Kidney (tissue), 14 donors: ENCODE measurements around the gene RNF135. TPM values are rescaled to one million over a fixed set of nuclear protein-coding genes. Genes with fewer than 3 reads are reported as not detected.
"Not testable (repeated sequence)": the region's sequence is repeated elsewhere in the genome, so short reads cannot be mapped to it uniquely, and the experiment has no call there.

Experiments used
- DNase-seq, 5 donors: peaks; one replicate each; pipeline ENCODE4 v3.0.0-alpha.2; 2013 to 2020
- FAIRE-seq: peaks from 2 replicates; lab custom pipeline; 2012; peaks lifted over from hg19 to GRCh38; lab: Jason Lieb, UNC
- H3K27ac ChIP-seq, 2 donors: one replicate each; pipeline ENCODE4 v1.7.0; 2013; ENCODE audit warnings: low read depth in 2 of 2, low read length in 2 of 2, inconsistent platforms in 1 of 2
- H3K27me3 ChIP-seq: one replicate; pipeline ENCODE4 v1.7.1; 2013; ENCODE audit warnings: low read length, inconsistent platforms; ENCODE audit not compliant: control insufficient read depth, insufficient read depth
- H3K36me3 ChIP-seq, 3 donors: one replicate each; pipeline versions ENCODE4 v1.7.0 to v1.7.1; 2013; ENCODE audit warnings: low read length in 3 of 3, control low read depth in 1 of 3, inconsistent platforms in 1 of 3; ENCODE audit not compliant: insufficient read depth in 3 of 3, control insufficient read depth in 2 of 3
- H3K4me1 ChIP-seq, 3 donors: one replicate each; pipeline versions ENCODE4 v1.7.0 to v1.7.1; 2013; ENCODE audit warnings: low read length in 3 of 3, inconsistent platforms in 1 of 3, low read depth in 1 of 3; ENCODE audit not compliant: control insufficient read depth in 2 of 3, insufficient read depth in 2 of 3
- H3K4me3 ChIP-seq, 3 donors: one replicate each; pipeline versions ENCODE4 v1.7.0 to v1.8.1; 2013; ENCODE audit warnings: low read length in 3 of 3, control low read depth in 1 of 3, inconsistent platforms in 1 of 3
- H3K9ac ChIP-seq, 3 donors: one replicate each; pipeline versions ENCODE4 v1.7.0 to v1.7.1; 2013; ENCODE audit warnings: low read length in 3 of 3, control low read depth in 1 of 3, inconsistent platforms in 1 of 3
- H3K9me3 ChIP-seq, 3 donors: one replicate each; pipeline versions ENCODE4 v1.7.0 to v1.7.1; 2013; ENCODE audit warnings: low read length in 3 of 3, control low read depth in 1 of 3, inconsistent platforms in 1 of 3; ENCODE audit not compliant: control insufficient read depth in 2 of 3, insufficient read depth in 1 of 3
- CTCF ChIP-seq: IDR thresholded peaks from 3 replicates; pipeline ENCODE4 v1.5.1; 2012; ENCODE audit warnings: mild to moderate bottlenecking, moderate library complexity, borderline replicate concordance; ENCODE audit not compliant: insufficient read depth; ENCODE audit errors: extremely low read depth
- intact Hi-C: fragments of 100-400 bp; cut with DNase I; formaldehyde crosslinking; loops from one replicate; pipeline ENCODE4 v1.11.1; 2022
- polyA plus RNA-seq: library from polyadenylated mRNA; stranded (reverse); fragments of 350-450 nt; fragmentation: Illumina TruSeq; extraction: RNeasy Lipid Tissue Mini Kit (QIAGEN cat#74804); gene quantifications from one replicate; pipeline ENCODE4 v1.2.3, GENCODE V29; 2014; ENCODE audit warnings: low read depth, low replicate concordance; ENCODE audit not compliant: insufficient read depth
- total RNA-seq: library from RNA; stranded (reverse); fragmentation: NEBNext Ultra II Directional; extraction: Animal tissue kit (Norgen Biotek cat#: 25700); gene quantifications from one replicate; pipeline ENCODE4 v1.2.1, GENCODE V29; 2021
- donor health status: control.
- donor health status: control.
- donor health status: control.
- donor health status: control.
- donor health status: control.
- donor health status: DM: yes; HTN: yes; CAD: no.
- donor health status: Normal renal cell carcinoma (clear cell type).

The RNF135 gene
- total and polyA plus RNA-seq, 2 donors from 2014 or later = 27.8 to 29.8 TPM

- no peak for DNase-seq
- no peak overlapping the region for H3K27ac ChIP-seq
Observed at GRCh38 chr17:30961209-30962188, 9.3 kb upstream of the RNF135 start.

GRCh38 chr17:30964312-30964711 is 6.5 kb upstream of the RNF135 start:
- H3K4me3 ChIP-seq, DNase-seq, intact Hi-C loops: not testable (repeated sequence)

More at GRCh38 chr17:30961209-30962188, 9.3 kb upstream of the RNF135 start:
- no peak for TF ChIP-seq CTCF
- H3K9me3 ChIP-seq = no peaks in the 10 kb centered on the region
- peaks cover 0 to 2% (median 0%) of the 10 kb centered on the region in 3 donors for H3K4me1 ChIP-seq
- no peak for FAIRE-seq
- H3K36me3 ChIP-seq = no peaks in the 10 kb centered on the region
- H3K9ac ChIP-seq = no peak overlapping the region
- intact Hi-C loops = no loop called here
- no peak overlapping the region for H3K4me3 ChIP-seq
- no peaks in the 10 kb centered on the region for H3K27me3 ChIP-seq

GRCh38 chr17:30964876-30965275 is 6.0 kb upstream of the RNF135 start:
- no peak for FAIRE-seq
- H3K4me3 ChIP-seq = no peak overlapping the region
- intact Hi-C loops = no loop called here

More at GRCh38 chr17:30964312-30964711, 6.5 kb upstream of the RNF135 start:
- not testable (repeated sequence) for H3K27me3 ChIP-seq, H3K9ac ChIP-seq, H3K36me3 ChIP-seq, H3K27ac ChIP-seq, H3K9me3 ChIP-seq, H3K4me1 ChIP-seq, FAIRE-seq

More at GRCh38 chr17:30964876-30965275, 6.0 kb upstream of the RNF135 start:
- H3K27ac ChIP-seq = no peak overlapping the region
- no peak for TF ChIP-seq CTCF
- no peaks in the 10 kb centered on the region for H3K36me3 ChIP-seq
- H3K9ac ChIP-seq = no peak overlapping the region
- DNase-seq = no peak
- no peaks in the 10 kb centered on the region for H3K27me3 ChIP-seq
- peaks cover 0 to 6% (median 2%) of the 10 kb centered on the region in 3 donors for H3K4me1 ChIP-seq
- H3K9me3 ChIP-seq = no peaks in the 10 kb centered on the region
